HG03439 (cell line): ENCODE data around the gene HHLA2.

Source experiments
- ATAC-seq: cut with Tn5 transposase; IDR thresholded peaks from one replicate; pipeline ENCODE4 v1.9.1; 2021; ENCODE audit warnings: mild to moderate bottlenecking, moderate library complexity; ENCODE audit not compliant: unreplicated experiment

HHLA2 gene

DNA sequence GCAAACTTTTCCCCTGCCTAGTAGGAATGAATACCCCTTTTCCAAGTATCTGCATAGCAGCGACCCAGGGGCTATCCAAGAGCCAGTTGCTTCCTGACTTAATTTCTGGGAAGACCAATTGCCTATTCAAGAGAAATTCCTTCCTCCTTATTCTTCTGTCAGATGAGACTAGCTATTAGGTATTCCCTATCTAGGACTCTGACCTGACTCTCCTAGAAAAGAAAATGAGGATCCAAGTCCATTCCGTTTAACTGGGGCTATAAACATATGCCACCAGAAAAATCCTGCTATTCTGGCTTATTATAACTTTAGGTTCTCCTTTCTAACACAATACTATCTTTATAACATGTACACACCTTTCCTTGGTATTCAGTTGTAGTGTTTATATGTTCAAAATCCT, 1.7 kb downstream of the HHLA2 start:
- no peak for ATAC-seq

DNA sequence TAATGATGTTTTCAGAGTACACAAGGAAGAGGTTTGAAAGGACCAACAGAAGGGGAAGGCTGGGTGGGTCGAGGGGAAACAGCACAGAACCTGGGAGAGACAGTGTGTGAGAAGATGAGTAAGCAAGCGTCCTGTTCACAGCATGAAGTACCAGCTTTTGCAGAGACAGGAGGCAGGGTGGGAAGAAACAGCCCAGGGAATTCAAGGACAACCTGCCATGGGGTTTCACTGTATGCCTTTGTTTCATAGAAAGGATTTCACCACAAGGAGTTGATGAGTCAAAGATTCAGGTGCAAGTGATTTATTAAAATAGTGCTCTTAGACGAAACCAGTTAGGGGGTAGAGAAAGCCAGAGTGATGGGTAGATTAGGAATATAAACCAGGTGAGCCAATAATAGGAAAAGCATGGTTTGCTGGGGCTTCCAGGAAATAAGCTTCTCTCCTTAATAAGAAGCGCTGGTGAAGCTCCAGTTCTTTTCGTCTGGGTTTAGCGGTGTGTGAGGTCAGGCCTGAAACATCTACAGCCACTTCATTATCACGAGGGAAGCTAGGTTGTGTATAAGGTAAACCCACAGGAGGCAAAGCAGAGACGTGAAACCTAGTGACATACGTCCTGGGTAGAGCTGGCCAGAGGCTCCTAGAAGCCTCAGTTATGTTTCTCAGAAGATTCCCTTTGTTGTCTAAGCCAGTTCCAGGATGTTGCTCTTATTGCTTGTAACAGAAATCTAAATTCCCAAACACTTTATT, 3.9 kb downstream of the HHLA2 start:
- ATAC-seq: no peak

DNA sequence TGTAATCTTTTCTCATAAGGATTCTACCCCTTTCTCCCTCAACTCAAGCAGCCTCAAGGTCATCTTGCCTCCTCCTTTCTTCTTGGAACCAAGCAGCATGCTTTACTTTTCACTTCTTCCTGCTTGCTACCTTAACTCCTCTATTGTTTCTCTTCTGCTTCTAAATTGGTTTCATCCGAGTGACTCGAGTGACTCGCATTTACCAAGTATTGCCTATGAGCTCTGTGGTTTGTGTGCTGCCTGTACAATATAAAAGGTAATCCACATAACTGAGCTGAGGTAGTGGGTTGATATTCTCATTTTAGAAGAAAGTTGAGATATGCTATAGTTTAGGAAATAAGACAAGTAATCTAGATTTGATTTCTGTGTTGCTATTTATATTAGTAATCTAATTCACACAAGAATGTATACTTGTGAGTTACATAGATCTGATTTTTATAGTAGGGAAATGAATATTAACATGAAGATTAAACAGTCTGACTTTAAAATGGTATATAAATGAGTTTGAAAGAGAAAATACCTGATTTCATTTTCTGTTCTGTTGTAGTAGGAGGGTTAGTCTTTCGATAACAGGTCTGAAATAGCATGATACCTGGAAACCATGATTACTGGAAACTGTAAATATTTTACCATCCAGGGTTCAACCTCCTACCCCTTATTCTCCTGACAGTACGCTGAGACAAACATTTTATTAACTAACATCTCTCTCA, 5.5 kb downstream of the HHLA2 start:
- no peak for ATAC-seq

DNA sequence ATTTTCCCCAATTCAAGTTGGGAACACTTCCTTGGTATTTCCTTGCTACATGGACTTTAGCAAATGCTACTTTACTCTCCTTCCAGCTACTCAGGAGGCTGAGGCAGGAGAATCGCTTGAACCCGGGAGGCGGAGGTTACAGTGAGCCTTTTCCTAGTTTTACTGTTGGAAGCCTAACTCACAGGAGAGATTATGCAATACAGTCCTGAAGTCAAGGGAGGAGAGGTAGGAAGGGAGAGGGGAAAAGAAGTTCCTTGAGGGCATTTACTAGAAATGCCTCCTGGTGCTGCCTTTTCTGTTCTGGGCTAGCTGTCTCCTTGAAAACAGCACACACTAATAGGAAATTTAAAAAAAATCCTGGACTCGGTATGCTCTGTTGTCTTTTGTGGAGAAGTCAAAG, 6.2 kb downstream of the HHLA2 start:
- ATAC-seq: no peak

DNA sequence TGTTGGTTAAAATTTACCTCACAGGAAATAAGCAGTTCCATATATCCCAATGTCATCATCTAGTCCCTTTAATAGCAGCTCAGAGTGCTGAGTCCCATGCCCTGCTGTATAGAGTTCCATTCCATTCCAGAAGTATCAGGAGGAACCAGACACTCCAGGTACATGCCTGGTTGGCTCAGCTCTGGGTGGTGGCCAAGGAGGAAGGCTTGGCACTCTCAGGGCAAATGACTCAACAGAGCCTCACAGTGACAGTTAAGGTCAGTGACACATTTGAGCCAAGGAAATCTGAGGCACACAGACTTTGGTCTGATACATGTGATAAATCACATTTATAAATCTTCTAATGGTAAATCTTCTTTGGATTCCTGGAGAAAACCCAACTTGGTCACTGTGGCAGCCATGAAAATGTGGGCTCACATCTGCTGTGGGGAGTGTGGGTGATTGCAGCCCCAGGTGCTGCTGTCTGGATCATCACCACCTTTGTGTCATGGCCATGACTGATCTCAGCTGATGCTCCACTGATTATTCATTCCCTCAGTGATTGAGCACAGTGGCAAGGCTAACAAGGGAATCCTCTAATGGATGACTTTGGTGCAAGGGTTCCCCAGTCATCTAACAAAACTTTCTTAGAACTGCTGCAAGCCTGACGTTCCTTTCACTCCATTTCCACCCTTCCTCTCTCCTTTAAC, 9.3 kb downstream of the HHLA2 start:
- no peak for ATAC-seq

DNA sequence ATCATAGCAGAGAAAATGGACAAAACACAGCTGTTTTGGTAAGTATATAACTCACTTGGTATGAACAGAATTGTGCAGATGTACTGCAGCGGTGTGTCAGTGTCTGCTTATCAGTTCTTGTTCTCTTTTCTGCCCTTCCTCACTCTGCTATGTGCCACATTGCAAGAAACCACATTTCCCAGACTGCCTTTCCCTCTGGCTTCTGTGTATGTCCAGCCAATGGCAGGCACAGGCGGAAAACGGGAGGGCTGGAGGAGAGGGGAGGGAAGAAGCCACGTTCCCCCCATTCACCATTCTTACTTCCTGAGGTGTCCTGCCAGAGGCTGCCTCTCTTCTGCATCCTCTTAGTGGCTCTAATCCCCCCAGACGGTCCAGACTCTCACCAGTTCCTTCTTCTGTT, 15.4 kb downstream of the HHLA2 start:
- ATAC-seq: no peak

DNA sequence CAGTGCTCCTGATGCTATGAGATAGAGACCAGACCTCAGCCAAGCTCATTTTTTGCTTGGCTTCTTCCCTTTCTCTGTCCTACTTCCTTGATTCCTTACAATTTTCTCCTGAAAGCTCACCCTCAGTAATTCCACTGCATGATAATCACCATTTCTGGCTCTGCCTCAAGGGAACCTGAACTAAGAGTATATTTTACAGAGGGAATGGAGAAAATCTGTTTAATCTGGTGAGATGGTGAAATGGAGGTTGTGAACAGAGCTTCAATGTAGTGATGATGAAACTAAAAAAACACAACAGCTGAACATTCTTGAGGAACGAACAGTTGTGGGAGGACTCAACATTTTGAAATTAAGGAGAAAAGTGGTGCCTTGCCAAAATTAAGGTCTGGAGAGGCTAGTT, 16.3 kb downstream of the HHLA2 start:
- no peak for ATAC-seq

DNA sequence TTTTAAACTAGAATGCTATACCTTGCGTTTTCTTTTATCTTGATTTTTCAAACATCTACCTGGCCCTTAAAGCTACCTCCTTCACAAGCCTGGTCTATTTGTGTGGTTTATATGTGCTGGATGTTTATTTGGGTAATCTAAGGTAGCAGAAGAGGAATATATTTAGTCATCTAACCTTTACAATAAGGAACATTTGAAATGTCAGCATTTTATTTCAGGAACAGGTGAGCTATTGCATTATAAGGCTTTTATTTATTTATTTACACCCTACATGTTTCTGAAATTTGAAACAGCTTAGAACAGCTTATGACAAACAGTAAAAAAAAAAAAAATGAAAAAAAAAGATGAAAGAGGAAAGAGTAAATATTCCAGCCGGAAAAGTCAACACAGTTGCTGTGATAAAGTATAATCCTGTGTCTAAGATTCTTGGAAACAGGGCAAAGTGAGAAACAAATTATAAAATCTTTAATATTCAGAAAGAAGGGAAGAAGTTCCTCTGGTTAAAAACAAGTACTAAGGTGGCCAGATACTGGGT, 19.5 kb downstream of the HHLA2 start:
- no peak for ATAC-seq

DNA sequence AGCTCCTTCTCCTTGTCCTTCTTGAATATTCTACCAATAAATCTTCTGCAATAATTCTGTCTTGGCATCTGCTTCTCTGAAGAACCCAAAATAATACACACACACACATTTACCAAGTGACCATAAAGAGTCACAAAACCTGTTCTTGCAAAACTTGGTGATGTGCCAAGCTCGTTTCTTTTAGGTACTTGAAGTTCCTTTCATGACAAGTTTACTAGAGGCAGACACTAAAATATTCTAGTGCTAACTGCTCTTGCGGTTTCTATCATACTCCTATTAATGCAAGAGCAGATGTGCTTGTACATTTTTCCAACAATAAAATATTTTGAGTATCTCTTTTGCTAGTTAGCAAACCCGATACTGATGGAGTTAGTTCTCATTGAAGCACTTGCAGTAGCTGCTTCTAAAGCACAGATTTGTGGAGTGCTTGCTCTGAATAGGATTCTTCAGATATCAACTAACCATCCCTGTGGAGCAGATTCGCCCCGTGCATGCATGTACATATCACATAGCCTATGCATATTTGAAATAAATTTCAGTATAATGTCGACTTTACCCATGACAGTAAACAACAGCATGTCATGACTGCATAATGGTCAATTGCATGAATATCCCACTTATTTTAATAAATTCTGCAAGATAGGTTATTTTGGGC, 23.2 kb downstream of the HHLA2 start:
- no peak for ATAC-seq

DNA sequence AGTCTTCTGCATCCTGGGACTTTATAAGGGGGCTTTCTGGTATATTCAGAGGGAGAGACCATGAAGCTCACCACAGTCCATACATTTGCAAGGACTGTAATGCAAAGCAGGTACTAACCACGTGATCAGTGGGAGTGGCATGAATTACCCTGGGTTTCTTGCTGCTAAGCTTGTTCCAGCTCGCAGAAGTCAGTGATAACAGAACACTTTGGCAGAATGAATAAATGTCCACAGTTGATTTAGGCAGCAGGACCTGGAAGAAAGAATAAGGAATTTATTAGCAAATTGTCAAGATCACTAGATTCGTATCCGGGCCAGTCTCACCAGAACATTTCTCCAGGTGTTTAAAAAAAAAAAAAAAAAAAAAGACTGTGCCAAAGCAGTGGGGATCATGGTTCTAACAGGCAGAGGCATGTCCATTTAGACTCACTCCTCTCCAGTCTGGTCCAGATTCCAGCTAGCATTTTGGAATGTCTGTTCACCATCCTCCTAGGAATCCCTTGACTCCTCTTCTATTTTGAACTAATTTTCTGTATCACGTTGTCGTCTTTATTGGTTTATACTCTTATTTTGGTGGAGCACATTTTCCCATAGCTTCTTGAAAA, 24.5 kb downstream of the HHLA2 start:
- ATAC-seq: no peak

DNA sequence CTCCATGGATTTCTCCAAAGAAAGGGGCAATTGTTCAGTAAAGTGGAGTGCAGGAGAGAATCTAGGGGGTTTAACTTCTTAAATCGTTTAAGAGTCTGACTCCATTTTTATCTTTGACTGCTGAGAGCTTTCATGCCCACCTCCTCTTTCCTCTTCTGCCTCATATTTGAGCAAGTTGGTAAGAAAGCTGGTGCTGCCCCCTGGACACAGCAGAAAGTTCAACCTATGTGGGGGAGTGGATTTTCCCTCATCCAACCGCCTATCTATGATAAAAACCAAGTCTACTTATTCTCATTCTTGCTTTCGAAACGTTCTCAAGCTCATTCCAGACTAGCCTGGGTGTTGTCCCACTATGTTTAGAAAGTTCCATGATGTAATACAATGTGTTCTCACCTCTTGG, 26.0 kb downstream of the HHLA2 start:
- no peak for ATAC-seq

DNA sequence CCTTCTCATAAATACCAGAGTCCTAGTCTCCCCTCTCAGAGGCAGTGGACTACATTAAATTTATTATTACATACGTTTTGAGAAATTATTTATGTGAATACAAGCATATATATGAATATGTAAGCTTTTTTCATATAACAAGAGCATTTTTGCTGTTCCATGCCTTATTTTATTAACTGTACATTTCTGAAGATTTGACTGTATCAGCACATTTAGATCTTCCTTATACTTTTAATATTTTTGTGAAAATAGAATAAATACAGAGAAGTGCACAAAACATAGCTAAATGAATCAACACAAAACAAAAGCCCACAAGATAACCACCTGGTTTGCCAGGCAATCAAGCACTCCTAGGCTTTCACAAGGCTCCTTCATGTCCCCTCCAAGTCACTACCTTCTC, 27.8 kb downstream of the HHLA2 start:
- ATAC-seq: no peak

DNA sequence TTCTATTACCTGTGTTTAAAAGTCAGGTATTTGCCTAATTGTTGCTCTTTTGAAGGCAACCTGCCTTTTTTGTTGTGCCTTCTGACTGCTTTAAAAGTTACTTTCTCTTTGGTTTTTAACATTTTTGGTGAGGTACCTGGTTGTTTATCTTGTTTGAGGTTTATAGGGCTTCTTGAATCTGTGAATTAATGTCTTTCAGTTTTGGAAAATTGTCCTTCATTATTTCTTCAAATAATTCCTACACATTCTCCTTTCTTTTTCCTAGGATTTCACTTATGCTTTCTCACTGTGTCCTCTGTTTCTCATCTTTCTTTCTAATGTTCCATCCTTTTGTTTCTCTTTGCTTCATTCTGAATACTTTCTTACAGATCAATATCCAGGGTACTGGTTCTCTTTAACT, 30.8 kb downstream of the HHLA2 start:
- ATAC-seq: no peak

DNA sequence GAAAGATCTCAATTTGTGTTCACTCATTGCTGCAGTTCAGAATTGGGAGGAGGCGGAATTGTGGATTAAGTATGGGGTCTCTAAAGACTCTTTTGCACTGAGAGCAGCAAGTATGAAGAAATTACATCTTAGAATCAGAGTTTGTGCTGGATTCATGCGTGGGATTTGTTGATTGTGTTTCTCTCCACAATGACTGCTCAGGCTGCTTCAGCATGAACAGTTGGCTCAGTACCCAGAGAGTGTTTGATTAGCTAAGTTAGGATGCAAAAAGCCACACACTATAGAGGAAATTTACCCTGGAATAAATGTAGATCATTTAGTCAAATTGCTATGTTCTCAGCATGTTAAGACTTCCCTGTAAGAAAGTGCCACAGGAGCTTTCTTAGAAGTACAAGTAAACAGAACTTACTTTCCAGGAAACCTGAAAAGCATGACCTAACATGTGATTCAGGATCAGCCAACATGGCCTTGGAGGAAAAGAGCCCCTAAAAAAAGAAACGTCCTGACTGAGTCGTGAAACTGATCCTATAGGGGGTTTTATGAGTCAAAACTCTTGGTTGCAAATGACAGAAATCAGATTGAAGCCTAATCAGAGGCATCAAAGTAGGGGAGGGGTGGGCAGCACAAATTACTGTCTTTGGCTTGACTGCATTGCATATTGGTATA, 32.6 kb downstream of the HHLA2 start:
- no peak for ATAC-seq

DNA sequence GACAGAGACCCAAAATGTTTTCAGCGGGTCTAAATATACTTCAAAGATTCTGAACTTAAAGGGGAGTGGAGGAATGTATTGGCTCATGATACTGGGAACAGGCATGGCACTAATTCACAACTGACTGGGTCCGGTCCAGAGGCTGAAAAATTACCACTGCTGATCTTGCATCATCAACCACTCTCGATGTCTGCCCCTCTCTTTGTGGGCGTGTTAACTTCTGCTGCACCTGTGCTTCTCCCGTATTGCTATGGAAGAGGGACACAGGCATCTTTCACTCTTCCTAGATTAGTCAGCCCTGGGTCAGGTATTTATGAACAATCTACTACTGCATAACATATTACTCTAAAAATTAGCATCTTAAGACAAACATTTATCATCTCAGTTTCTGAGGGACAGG, 33.2 kb downstream of the HHLA2 start:
- ATAC-seq: no peak

DNA sequence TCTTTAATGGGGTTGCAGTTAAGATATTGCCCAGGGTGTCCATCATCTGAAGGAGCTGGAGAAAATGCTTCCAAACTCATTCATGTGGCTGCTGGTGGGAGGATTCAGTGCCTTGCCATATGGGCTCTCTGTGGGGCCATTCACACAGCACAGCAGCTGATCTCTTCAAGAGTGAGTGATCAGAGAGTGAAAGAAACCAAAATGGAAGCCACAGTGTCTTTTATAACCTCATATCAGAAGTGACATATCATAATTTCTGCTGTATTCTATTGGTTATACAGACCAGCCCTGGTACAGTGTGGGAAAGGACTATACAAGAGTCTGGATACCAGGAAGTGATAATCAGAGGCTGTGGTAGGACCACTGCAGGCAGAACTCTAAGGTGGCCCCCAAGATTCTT, 33.6 kb downstream of the HHLA2 start:
- ATAC-seq: no peak

DNA sequence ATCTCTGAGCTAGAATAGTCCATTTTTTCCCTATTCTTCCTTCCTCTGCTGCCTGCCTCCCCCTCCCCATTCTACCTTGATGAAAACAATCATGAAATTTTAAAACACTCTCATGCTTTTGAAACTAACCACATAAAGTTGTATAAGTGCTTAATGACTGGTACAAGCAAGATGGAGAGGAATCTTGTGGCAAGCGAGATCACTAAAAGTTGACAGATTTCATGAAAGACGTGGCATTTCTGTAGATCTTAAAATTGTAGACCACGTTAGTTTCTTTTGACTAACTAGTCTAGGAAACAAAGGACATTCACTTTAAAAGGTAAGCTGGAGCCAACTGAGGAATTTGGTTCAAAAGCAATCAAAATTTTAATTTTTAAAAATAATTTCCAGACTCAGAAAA, 35.4 kb downstream of the HHLA2 start:
- no peak for ATAC-seq

DNA sequence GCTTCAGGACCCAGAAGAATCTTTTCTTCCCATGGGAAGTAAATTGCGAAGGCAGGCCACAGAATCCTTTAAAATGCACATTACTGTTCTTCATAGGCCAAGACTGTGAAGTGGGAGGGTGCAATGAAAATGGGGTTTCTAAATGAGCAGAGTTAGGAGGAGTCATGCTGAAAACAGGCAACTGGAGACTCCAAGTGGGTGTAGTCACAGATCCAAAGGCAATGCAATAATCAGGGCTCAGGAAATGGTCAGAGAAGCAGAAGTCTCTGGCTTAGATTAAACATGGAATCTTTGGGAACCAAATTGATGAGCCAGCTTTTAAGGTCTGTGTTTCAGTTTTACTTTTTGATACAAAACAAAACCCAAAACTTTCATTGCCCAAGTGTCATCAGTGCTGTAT, 37.6 kb downstream of the HHLA2 start:
- no peak for ATAC-seq

DNA sequence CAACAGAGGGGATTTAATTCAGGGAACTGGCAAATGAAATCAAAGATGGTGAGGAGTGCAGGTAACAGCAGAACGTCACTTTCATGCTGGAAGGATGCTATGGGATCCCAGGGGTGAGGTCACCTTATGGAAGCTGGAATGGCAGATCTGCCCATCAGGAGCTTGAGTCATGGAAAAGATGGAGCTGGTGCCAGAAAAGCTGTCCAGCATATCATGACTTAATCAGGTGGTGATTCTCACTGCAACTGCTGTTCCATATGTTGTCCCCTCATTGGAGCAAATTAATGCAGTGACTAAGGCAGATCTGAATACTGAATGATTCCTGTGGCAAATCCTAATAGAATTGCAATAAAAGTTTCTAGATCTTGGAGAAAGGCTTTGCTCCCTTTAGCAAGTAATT, 38.4 kb downstream of the HHLA2 start:
- ATAC-seq: no peak

DNA sequence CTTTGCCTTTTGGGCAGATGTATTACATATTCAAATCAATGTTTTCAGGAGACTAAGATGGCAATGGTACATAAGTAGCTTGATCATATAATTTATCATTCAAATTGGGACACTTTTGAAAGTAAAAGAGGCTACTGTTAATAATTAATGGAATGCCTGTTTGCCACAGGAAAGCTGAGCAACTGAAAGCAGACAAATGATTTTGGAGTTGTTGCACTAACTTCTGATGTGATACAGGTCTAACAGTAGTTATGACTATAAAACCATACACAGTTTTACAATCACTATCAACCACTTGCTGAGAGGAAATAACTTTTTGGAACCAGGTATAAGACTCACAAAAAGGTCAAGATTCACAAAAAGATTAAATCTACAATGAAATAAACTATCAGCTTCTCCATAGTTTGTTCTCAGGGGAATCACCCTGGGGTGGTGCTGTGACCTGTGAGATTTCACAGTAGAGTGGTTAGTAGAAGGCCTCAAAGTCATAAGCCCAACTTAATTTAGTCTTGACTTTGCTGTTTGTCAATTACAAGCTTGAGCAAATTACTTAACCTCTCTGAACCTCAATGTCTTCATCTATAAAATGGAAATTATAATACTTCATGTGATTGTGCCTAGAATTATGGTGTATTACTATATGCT, 42.7 kb downstream of the HHLA2 start:
- ATAC-seq: no peak
